Osteocyte (in vitro differentiated cells): Measurements from ENCODE around the gene EFNA5. TPM values are rescaled to one million over a fixed set of nuclear protein-coding genes. Genes with fewer than 3 reads are reported as not detected.

ENCODE experiments used
- DNase-seq: peaks from one replicate; pipeline ENCODE4 v3.0.0; 2021; ENCODE audit warnings: mixed read lengths; ENCODE audit not compliant: unreplicated experiment; ENCODE audit errors: extremely low spot score
- H3K27ac Mint-ChIP-seq: one replicate; pipeline ENCODE4 v1.8.0; 2021; ENCODE audit warnings: mild to moderate bottlenecking, mixed read lengths; ENCODE audit not compliant: unreplicated experiment
- H3K27me3 Mint-ChIP-seq: one replicate; pipeline ENCODE4 v1.8.0; 2021; ENCODE audit warnings: mixed read lengths; ENCODE audit not compliant: unreplicated experiment
- H3K36me3 Mint-ChIP-seq: one replicate; pipeline ENCODE4 v1.8.0; 2021; ENCODE audit warnings: mixed read lengths; ENCODE audit not compliant: unreplicated experiment
- H3K4me1 Mint-ChIP-seq: one replicate; pipeline ENCODE4 v1.8.0; 2021; ENCODE audit warnings: mixed read lengths; ENCODE audit not compliant: unreplicated experiment
- H3K4me3 Mint-ChIP-seq: one replicate; pipeline ENCODE4 v1.8.0; 2021; ENCODE audit warnings: mild to moderate bottlenecking, moderate library complexity, mixed read lengths; ENCODE audit not compliant: unreplicated experiment
- H3K9me3 Mint-ChIP-seq: one replicate; pipeline ENCODE4 v1.8.0; 2021; ENCODE audit warnings: mixed read lengths; ENCODE audit not compliant: unreplicated experiment
- total RNA-seq: library from RNA; stranded (reverse); gene quantifications from 2 replicates; pipeline ENCODE4 v1.2.1, GENCODE V29; 2021
- TF ChIP-seq, protein P1 (sequence below): fragments of 200-600 bp; sonication (generic); IDR thresholded peaks from 2 replicates; pipeline ENCODE4 v1.5.0; 2021; ENCODE audit warnings: antibody characterized with exemption, mild to moderate bottlenecking, moderate library complexity

The EFNA5 gene
- total RNA-seq, 1 donor from 2014 or later: 34.2 TPM

DNA sequence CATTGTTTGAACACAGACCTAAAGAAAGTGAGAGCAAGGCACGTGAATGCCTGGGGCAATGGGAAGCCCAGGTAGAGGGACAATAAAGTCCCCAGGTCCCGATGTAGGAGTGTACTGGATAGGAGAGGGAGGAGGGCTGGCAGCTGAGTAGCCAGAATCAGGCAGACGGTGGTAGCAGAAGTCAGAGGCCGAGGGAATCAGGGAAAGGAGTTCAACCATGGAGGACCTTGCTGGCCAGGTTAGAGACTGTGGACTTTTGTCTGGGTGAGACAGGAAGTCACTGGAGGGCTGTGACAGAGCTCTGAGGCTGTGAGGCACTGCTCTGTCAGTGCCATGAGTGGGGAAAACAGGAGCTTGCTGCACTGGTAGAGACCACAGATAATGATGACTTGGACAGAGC, 248.2 kb downstream of the EFNA5 start:
- no peak overlapping the region for H3K4me3 Mint-ChIP-seq
- TF ChIP-seq, protein P1, sequence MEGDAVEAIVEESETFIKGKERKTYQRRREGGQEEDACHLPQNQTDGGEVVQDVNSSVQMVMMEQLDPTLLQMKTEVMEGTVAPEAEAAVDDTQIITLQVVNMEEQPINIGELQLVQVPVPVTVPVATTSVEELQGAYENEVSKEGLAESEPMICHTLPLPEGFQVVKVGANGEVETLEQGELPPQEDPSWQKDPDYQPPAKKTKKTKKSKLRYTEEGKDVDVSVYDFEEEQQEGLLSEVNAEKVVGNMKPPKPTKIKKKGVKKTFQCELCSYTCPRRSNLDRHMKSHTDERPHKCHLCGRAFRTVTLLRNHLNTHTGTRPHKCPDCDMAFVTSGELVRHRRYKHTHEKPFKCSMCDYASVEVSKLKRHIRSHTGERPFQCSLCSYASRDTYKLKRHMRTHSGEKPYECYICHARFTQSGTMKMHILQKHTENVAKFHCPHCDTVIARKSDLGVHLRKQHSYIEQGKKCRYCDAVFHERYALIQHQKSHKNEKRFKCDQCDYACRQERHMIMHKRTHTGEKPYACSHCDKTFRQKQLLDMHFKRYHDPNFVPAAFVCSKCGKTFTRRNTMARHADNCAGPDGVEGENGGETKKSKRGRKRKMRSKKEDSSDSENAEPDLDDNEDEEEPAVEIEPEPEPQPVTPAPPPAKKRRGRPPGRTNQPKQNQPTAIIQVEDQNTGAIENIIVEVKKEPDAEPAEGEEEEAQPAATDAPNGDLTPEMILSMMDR: no peak
- no peak overlapping the region for H3K27ac Mint-ChIP-seq

DNA sequence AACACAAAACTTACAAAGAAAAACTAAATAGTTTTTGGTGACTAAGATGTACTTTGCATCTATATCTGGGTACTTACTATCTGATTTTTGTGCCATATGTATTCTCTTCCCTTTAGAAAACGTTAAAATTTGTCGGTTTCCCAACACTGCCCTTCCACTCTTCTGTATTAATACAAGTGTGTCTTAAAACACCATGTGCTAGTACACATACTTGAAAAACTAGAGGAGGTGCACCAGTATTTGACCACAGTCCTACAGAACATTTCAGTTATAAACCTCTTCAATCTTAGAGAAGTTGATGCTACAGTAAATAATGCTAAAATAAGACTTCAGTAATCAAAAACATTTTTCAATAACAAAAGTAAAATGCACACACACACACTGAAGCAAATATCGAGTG, 251.2 kb downstream of the EFNA5 start:
- H3K4me3 Mint-ChIP-seq: no peak overlapping the region
- no peaks in the 10 kb centered on the region for H3K27me3 Mint-ChIP-seq
- no peaks in the 10 kb centered on the region for H3K9me3 Mint-ChIP-seq
- no peak for DNase-seq
- TF ChIP-seq, protein P1: no peak
- H3K27ac Mint-ChIP-seq: no peak overlapping the region
- peaks cover 14% of the 10 kb centered on the region for H3K4me1 Mint-ChIP-seq
- peaks cover 2% of the 10 kb centered on the region for H3K36me3 Mint-ChIP-seq

More for the DNA sequence above, 248.2 kb downstream of the EFNA5 start:
- Mint-ChIP-seq H3K9me3 (no peaks in the 10 kb centered on the region), H3K4me1 (peaks cover 28% of the 10 kb centered on the region), H3K36me3 (peaks cover 2% of the 10 kb centered on the region), H3K27me3 (no peaks in the 10 kb centered on the region)
- DNase-seq: no peak

DNA sequence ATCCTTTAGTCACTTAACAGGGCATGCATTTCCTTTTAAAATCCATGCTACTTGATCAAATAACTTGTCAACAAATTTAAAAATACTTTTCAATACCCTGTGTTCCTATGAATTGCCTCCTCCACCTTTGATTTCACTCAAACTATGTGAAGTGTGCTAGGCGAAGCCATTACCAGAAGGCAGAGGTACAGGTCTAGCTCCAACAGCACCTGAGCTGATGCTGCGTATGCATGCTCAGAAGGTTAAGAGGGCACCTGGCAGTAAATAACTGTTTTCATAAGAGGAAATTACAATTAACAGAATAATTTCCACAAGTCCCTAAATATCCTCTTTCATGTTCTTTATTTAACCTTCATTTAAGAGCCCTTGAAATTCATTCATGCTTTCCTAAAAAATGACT, 251.8 kb downstream of the EFNA5 start:
- Mint-ChIP-seq H3K4me1 (peaks cover 11% of the 10 kb centered on the region), H3K36me3 (peaks cover 2% of the 10 kb centered on the region), H3K4me3 (no peak overlapping the region), H3K27me3 (no peaks in the 10 kb centered on the region), H3K27ac (no peak overlapping the region), H3K9me3 (peaks cover 1% of the 10 kb centered on the region)
- TF ChIP-seq, protein P1: no peak
- no peak for DNase-seq

DNA sequence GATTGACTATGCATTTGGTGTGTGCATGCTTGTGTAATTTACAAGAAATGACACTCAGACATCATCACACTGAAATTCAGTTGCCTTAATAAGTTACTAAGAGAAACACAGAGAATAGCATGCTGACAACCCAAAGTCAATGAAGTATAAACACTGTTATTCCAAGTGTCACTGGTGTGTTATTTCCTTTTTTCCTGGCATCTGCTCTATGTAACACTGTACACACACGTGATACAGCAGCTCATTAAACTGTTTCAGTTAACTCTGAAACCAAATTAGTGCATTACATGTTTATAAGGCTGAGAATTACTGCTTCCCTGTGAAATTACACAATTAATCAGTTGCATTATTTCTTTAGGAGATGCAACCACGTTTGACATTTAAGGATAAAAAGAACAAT, 252.7 kb downstream of the EFNA5 start:
- Mint-ChIP-seq H3K9me3 (peaks cover 3% of the 10 kb centered on the region), H3K27me3 (no peaks in the 10 kb centered on the region), H3K4me3 (no peak overlapping the region), H3K36me3 (peaks cover 2% of the 10 kb centered on the region), H3K4me1 (peaks cover 8% of the 10 kb centered on the region), H3K27ac (no peak overlapping the region)
- TF ChIP-seq, protein P1: no peak
- no peak for DNase-seq

DNA sequence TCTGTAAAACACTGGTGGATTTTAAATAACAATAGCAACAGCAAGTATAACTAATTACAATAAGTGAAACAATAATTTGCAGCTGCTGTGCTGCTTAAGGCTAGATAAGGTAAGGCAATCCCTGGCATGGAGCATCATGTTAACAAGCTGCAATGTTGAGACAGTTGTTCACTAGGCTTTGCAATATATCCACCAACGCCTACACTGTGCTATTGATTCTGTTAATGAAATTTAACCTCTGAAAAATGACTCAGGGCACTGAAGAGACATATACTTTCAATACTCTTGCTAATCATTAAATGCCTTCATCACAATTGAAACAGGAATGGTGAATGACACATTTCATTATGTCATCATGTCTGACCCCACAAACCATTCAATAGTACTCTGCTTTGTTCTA, 255.0 kb downstream of the EFNA5 start:
- peaks cover 6% of the 10 kb centered on the region for H3K9me3 Mint-ChIP-seq
- H3K4me1 Mint-ChIP-seq: peaks cover 8% of the 10 kb centered on the region

More for the DNA sequence above, 255.0 kb downstream of the EFNA5 start:
- no peak overlapping the region for H3K27ac Mint-ChIP-seq
- H3K36me3 Mint-ChIP-seq: peaks cover 2% of the 10 kb centered on the region
- no peak overlapping the region for H3K4me3 Mint-ChIP-seq
- TF ChIP-seq, protein P1: no peak
- no peak for DNase-seq
- H3K27me3 Mint-ChIP-seq: no peaks in the 10 kb centered on the region
